CD4-positive, alpha-beta T cell (primary cell): ENCODE data around the gene MLLT1. TPM values are rescaled to one million over a fixed set of nuclear protein-coding genes. Genes with fewer than 3 reads are reported as not detected.
A peak's percentile ranks its signal among the peaks of the same experiment; 100 is the strongest.

Experiments used
- ATAC-seq: fragments of 200-7000 bp; cut with Tn5 transposase; one replicate; pipeline ENCODE4 v1.10.0; 2022; ENCODE audit warnings: mild to moderate bottlenecking; ENCODE audit not compliant: poor library complexity
- CTCF ChIA-PET: fragments of 350-600 bp; sonication (Branson Sonifier 250); formaldehyde crosslinking; loops from one replicate; lab custom pipeline; 2021; ENCODE audit warnings: antibody characterized with exemption, inconsistent platforms; lab: Charles Lee
- POLR2A ChIA-PET: fragments of 350-600 bp; sonication (Branson Sonifier 250); formaldehyde crosslinking; loops from one replicate; lab custom pipeline; 2021; ENCODE audit warnings: antibody characterized with exemption, inconsistent platforms; lab: Charles Lee
- DNase-seq, 14 experiments: peaks; one replicate each; pipeline ENCODE4 v3.0.0-alpha.2; 2013 to 2020; ENCODE audit warnings: mixed read lengths in 2 of 14
- H3K27ac ChIP-seq, 2 donors: one replicate each; pipeline versions ENCODE4 v1.5.1 to v1.7.0; 2013; ENCODE audit warnings: low read length in 2 of 2, low read depth in 1 of 2, mild to moderate bottlenecking in 1 of 2
- H3K27me3 ChIP-seq, 2 experiments: 1 replicate in 1 of 2; 2 replicates in 1 of 2; pipeline versions ENCODE4 v1.6.1 to v1.7.0; 2013; ENCODE audit warnings: low read length in 2 of 2, control low read depth in 1 of 2, mild to moderate bottlenecking in 1 of 2, moderate library complexity in 1 of 2; ENCODE audit not compliant: insufficient read depth in 2 of 2, control insufficient read depth in 1 of 2
- H3K36me3 ChIP-seq: one replicate; pipeline ENCODE4 v1.6.1; 2013; ENCODE audit warnings: low read length, control low read depth; ENCODE audit not compliant: insufficient read depth
- H3K4me1 ChIP-seq: one replicate; pipeline ENCODE4 v1.6.1; 2013; ENCODE audit warnings: low read length, control low read depth; ENCODE audit not compliant: insufficient read depth
- H3K4me3 ChIP-seq: one replicate; pipeline ENCODE4 v1.5.1; 2013; ENCODE audit warnings: mild to moderate bottlenecking, low read length, moderate library complexity
- H3K9me3 ChIP-seq, 2 experiments: 1 replicate in 1 of 2; 2 replicates in 1 of 2; pipeline versions ENCODE4 v1.6.1 to v1.7.0; 2013; ENCODE audit warnings: low read length in 2 of 2, mild to moderate bottlenecking in 2 of 2, control low read depth in 1 of 2, moderate library complexity in 1 of 2; ENCODE audit not compliant: control insufficient read depth in 1 of 2, insufficient read depth in 1 of 2
- H3K27ac Mint-ChIP-seq: one replicate; pipeline ENCODE4 v1.8.0; 2020; ENCODE audit warnings: mixed read lengths
- H3K27me3 Mint-ChIP-seq: one replicate; pipeline ENCODE4 v1.8.0; 2021; ENCODE audit warnings: mixed read lengths
- H3K36me3 Mint-ChIP-seq: one replicate; pipeline ENCODE4 v1.8.0; 2021; ENCODE audit warnings: low read depth, mixed read lengths
- H3K4me1 Mint-ChIP-seq: one replicate; pipeline ENCODE4 v1.8.0; 2021; ENCODE audit warnings: low read depth, mixed read lengths
- H3K4me3 Mint-ChIP-seq: one replicate; pipeline ENCODE4 v1.8.0; 2020; ENCODE audit warnings: mild to moderate bottlenecking, mixed read lengths
- H3K9me3 Mint-ChIP-seq: one replicate; pipeline ENCODE4 v1.8.0; 2020; ENCODE audit warnings: mixed read lengths
- CTCF ChIP-seq: fragments of 200-600 bp; IDR thresholded peaks from one replicate; pipeline ENCODE4 v1.8.0; 2022; ENCODE audit warnings: antibody characterized with exemption, mild to moderate bottlenecking
- intact Hi-C, 2 experiments: fragments of 100-400 bp; cut with DNase I in 1 of 2; cut with micrococcal nuclease in 1 of 2; formaldehyde crosslinking; loops; one replicate each; pipeline versions ENCODE4 v1.15.1 to v1.9.0; 2023 to 2025; cut with DNase I, micrococcal nuclease
- total RNA-seq, 174 experiments: library from RNA in 2 of 174; stranded (reverse) in 2 of 174; gene quantifications; one replicate each; pipeline ENCODE4 v1.2.3 and lab custom pipeline; 2021 to 2026

The MLLT1 gene
- total RNA-seq, 2 experiments from 2014 or later, result 18.3 to 22.1 TPM

- Mint-ChIP-seq H3K27me3 (no peaks in the 10 kb centered on the region), H3K36me3 (peaks cover 49% of the 10 kb centered on the region), H3K4me1 (peaks cover 50% of the 10 kb centered on the region), H3K27ac (peak overlapping the region; percentile 33), H3K4me3 (no peak overlapping the region), H3K9me3 (no peaks in the 10 kb centered on the region)
- intact Hi-C loops, result no loop called here
- POLR2A ChIA-PET, result no interaction called here
- Histone ChIP-seq H3K27ac (no peak overlapping the region), H3K4me1 (peaks cover 31% of the 10 kb centered on the region), H3K9me3 (no peaks in the 10 kb centered on the region), H3K36me3 (peaks cover 32% of the 10 kb centered on the region), H3K27me3 (no peaks in the 10 kb centered on the region), H3K4me3 (no peak overlapping the region)
- no peak for ATAC-seq
- CTCF ChIA-PET, result no interaction called here
- no peak for DNase-seq
- TF ChIP-seq CTCF, result no peak
These were observed 7.9 kb downstream of the MLLT1 start for GRCh38 chr19:6271721-6272410.

- H3K27ac ChIP-seq, result no peak overlapping the region
- ChIA-PET POLR2A (no interaction called here), CTCF (no interaction called here)
- H3K27ac Mint-ChIP-seq, result peak overlapping the region; percentile 33
- peaks cover 47% of the 10 kb centered on the region for H3K4me1 Mint-ChIP-seq
- no peaks in the 10 kb centered on the region for H3K9me3 Mint-ChIP-seq
- no peaks in the 10 kb centered on the region for H3K9me3 ChIP-seq
- peaks cover 32% of the 10 kb centered on the region for H3K36me3 ChIP-seq
- no peak for TF ChIP-seq CTCF
- peaks cover 27% of the 10 kb centered on the region for H3K4me1 ChIP-seq
- H3K4me3 Mint-ChIP-seq, result no peak overlapping the region
- intact Hi-C loops, result no loop called here
- H3K27me3 ChIP-seq, result no peaks in the 10 kb centered on the region
- H3K36me3 Mint-ChIP-seq, result peaks cover 54% of the 10 kb centered on the region
- no peak overlapping the region for H3K4me3 ChIP-seq
- ATAC-seq (no peak), DNase-seq (no peak)
- H3K27me3 Mint-ChIP-seq, result no peaks in the 10 kb centered on the region
These were observed 8.5 kb downstream of the MLLT1 start for GRCh38 chr19:6271251-6271650.

- no peaks in the 10 kb centered on the region for H3K27me3 ChIP-seq
- no peak overlapping the region for H3K27ac ChIP-seq
- H3K4me1 Mint-ChIP-seq, result peaks cover 43% of the 10 kb centered on the region
- peaks cover 54% of the 10 kb centered on the region for H3K36me3 Mint-ChIP-seq
- intact Hi-C loops, result no loop called here
- DNase-seq (no peak), ATAC-seq (no peak)
- peaks cover 25% of the 10 kb centered on the region for H3K4me1 ChIP-seq
- peaks cover 32% of the 10 kb centered on the region for H3K36me3 ChIP-seq
- H3K27me3 Mint-ChIP-seq, result no peaks in the 10 kb centered on the region
- TF ChIP-seq CTCF, result no peak
- no peak overlapping the region for H3K4me3 Mint-ChIP-seq
- H3K27ac Mint-ChIP-seq, result no peak overlapping the region
- H3K9me3 Mint-ChIP-seq, result no peaks in the 10 kb centered on the region
- ChIA-PET CTCF (no interaction called here), POLR2A (no interaction called here)
- H3K9me3 ChIP-seq, result no peaks in the 10 kb centered on the region
- H3K4me3 ChIP-seq, result no peak overlapping the region
These were observed 9.0 kb downstream of the MLLT1 start for GRCh38 chr19:6270822-6271221.
